Prostate gland (tissue), 2 donors: Measurements from ENCODE around the gene FMN1. TPM values are rescaled to one million over a fixed set of nuclear protein-coding genes. Genes with fewer than 3 reads are reported as not detected.

ENCODE experiments used
- DNase-seq: peaks from one replicate; pipeline ENCODE4 v3.0.0-alpha.2; 2019; ENCODE audit warnings: low spot score
- H3K27ac ChIP-seq, 2 donors: fragments of 200-600 bp; sonication (generic); 2 replicates each; pipeline ENCODE4 v1.5.1; 2017 to 2019
- H3K27me3 ChIP-seq: fragments of 200-600 bp; sonication (generic); replicated peaks from 2 replicates; pipeline ENCODE4 v1.5.1; 2019; ENCODE audit not compliant: insufficient read depth
- H3K36me3 ChIP-seq, 2 donors: fragments of 200-600 bp; sonication (generic); 1 replicate in 1 of 2; 2 replicates in 1 of 2; pipeline versions ENCODE4 v1.5.1 to v1.8.1; 2017 to 2019
- H3K4me1 ChIP-seq: fragments of 200-600 bp; sonication (generic); replicated peaks from 2 replicates; pipeline ENCODE4 v1.5.1; 2019
- H3K4me3 ChIP-seq, 2 donors: fragments of 200-600 bp; sonication (generic); 2 replicates each; pipeline ENCODE4 v1.5.1; 2017 to 2019
- H3K9me3 ChIP-seq: fragments of 200-600 bp; sonication (generic); 2 replicates; pipeline ENCODE4 v1.5.1; 2017
- POLR2A ChIP-seq: fragments of 450-650 bp; IDR thresholded peaks from one replicate; pipeline ENCODE4 v1.6.1; 2016; ENCODE audit warnings: antibody characterized with exemption, mild to moderate bottlenecking
- POLR2AphosphoS5 ChIP-seq: sonication (generic); formaldehyde crosslinking; IDR thresholded peaks from one replicate; pipeline ENCODE4 v1.6.1; 2017; ENCODE audit warnings: antibody characterized with exemption
- WGBS: methylation state at CpG from one replicate; pipeline ENCODE4 v1.1.5; 2018; 5-methylcytosine and 5-hydroxymethylcytosine counted together
- intact Hi-C: fragments of 100-400 bp; cut with DNase I; formaldehyde crosslinking; loops from one replicate; pipeline ENCODE4 v1.14.2; 2022
- total RNA-seq, 2 donors: library from RNA; depleted of rRNA; stranded (reverse); fragments of >200 nt; gene quantifications; one replicate each; pipeline ENCODE4 v1.1.0, GENCODE V29; 2016
- TF ChIP-seq, protein P1 (sequence below), 4 experiments: fragments of 200-600 bp in 2 of 4; fragments of 450-650 bp in 2 of 4; sonication (generic) in 2 of 4; IDR thresholded peaks; 1 replicate in 3 of 4; 2 replicates in 1 of 4; pipeline ENCODE4 v1.5.1; 2016 to 2019; ENCODE audit warnings: antibody characterized with exemption in 4 of 4, mild to moderate bottlenecking in 2 of 4, moderate library complexity in 2 of 4

FMN1 gene
- total RNA-seq, 2 donors from 2014 or later: 7.1 to 32.5 TPM

DNA sequence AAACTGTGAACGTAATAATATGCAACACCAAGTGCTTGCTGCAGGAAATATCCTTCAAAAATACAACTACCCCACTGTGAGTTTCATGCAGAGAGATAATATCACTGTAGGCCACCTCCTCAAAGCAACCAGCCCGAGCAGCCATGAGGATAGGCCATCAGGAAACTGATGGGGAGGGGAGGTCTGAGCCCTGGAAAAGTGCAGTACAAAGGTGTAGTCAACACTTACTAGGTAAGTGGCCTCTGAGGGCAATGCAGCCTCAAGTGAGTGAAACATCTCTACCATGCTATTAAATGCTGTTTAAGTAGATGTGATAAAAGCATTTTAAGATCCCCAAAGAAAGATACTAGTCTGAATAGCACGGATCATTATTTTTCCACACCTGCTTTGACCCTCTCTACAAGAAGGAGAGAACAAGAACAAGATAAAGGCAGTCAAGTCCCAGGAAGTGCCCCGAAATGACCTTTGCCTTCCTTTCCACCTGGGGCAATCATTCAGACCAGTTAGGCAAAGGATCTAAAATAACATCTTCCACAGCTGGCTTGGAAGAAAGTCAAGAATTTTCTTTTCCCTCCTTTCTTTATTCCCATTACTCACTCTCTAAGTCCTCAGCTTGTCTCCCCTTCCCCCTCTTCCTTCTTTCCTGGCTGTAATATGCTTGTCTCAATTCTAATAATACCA lies 62.8 kb downstream of the FMN1 start:
- intact Hi-C loops: loop anchor here (5.0 to 10.0 kb wide), 2 partner anchors 44 to 467 kb away; no protein-coding TSS in a partner anchor
- no peak overlapping the region for H3K27ac ChIP-seq
- no peaks in the 10 kb centered on the region for H3K4me1 ChIP-seq
- no peaks in the 10 kb centered on the region for H3K9me3 ChIP-seq
- H3K27me3 ChIP-seq: no peaks in the 10 kb centered on the region
- no peak overlapping the region for H3K4me3 ChIP-seq
- no peaks in the 10 kb centered on the region for H3K36me3 ChIP-seq
- TF ChIP-seq, protein P1, sequence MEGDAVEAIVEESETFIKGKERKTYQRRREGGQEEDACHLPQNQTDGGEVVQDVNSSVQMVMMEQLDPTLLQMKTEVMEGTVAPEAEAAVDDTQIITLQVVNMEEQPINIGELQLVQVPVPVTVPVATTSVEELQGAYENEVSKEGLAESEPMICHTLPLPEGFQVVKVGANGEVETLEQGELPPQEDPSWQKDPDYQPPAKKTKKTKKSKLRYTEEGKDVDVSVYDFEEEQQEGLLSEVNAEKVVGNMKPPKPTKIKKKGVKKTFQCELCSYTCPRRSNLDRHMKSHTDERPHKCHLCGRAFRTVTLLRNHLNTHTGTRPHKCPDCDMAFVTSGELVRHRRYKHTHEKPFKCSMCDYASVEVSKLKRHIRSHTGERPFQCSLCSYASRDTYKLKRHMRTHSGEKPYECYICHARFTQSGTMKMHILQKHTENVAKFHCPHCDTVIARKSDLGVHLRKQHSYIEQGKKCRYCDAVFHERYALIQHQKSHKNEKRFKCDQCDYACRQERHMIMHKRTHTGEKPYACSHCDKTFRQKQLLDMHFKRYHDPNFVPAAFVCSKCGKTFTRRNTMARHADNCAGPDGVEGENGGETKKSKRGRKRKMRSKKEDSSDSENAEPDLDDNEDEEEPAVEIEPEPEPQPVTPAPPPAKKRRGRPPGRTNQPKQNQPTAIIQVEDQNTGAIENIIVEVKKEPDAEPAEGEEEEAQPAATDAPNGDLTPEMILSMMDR (IDR thresholded peaks at IDR 0.05): no peak
- TF ChIP-seq POLR2AphosphoS5 (no peak), POLR2A (no peak)
- 80% methylated on average over 4 of the region's 4 CpGs for WGBS
- DNase-seq: no peak

DNA sequence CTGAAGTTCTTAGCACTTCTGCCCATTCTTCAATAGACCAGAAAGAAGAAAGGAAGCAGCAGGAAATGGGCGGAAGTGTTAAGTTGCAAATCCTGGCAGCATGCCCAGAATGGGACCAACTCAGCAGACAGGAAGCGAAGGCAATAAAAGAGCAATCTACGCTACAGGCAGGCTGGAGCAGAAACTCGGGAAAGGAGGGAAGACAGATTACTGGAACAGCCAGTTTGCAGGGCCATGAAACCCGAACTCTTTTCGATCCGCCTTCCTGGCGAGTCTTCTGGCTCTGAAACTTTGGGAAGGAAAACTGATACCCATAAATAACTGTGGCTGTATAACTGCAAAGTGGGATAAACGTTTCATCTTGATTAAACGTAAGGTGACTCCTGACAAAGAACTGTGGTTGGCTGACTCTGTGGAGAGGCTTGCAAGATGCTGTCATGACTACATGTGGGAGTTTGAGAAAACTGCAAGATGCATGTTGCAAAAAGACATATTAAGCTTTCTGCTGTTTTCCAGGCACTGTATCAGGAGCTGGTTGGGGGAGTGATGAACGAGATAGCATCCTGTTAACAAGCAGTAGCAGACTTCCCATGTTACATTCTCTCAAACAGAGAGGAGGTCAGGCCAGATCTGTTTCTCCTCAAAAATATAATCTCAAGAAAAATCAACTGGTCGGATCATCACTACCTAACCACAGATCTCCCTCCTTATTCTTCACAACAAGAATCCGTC lies 67.8 kb downstream of the FMN1 start:
- peak; percentile 49 for DNase-seq
- WGBS: 10% methylated on average over 13 of the region's 13 CpGs
- Histone ChIP-seq H3K27me3 (no peaks in the 10 kb centered on the region), H3K4me3 (no peak overlapping the region), H3K36me3 (no peaks in the 10 kb centered on the region), H3K4me1 (no peaks in the 10 kb centered on the region), H3K9me3 (no peaks in the 10 kb centered on the region), H3K27ac (no peak overlapping the region)
- peak; percentile 37 for TF ChIP-seq POLR2AphosphoS5
- TF ChIP-seq, protein P1 (IDR thresholded peaks at IDR 0.05): no peak
- intact Hi-C loops: no loop called here

DNA sequence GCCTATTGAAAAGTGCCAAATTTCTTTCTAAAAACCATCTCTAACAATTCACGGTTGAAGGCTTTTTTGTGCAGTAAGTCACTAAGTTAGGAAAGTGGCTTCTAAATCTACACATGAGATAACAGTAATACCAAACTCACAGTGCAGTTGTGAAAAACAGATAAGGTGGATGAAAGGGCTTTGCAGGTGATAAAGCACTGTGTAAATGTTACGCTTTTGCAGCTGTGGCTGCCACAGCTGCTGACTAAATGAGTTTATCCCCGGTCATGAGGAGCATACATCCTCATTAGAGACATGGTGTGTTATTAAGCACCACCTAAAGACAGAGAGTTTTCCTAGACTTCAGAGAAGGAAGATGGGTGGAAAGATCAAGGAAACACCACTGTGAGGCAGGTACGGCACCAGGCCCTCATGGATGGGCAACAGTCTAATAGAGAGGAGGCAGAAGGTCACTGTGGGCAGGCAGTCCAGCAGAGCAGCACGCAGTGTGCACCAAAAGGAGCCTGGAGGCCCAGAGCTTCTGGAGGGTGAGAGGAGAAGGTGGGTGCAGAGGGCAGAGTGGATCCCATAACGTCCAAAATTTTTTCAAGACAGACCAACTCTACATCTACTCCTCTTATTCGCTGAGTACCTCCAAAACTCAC lies 68.5 kb downstream of the FMN1 start:
- 69% methylated on average over 7 of the region's 7 CpGs for WGBS
- Histone ChIP-seq H3K4me1 (no peaks in the 10 kb centered on the region), H3K27ac (no peak overlapping the region), H3K9me3 (no peaks in the 10 kb centered on the region), H3K4me3 (no peak overlapping the region), H3K27me3 (no peaks in the 10 kb centered on the region), H3K36me3 (no peaks in the 10 kb centered on the region)
- no peak for DNase-seq
- intact Hi-C loops: no loop called here
- TF ChIP-seq, protein P1 (IDR thresholded peaks at IDR 0.05): no peak
- TF ChIP-seq POLR2AphosphoS5 (no peak), POLR2A (no peak)

DNA sequence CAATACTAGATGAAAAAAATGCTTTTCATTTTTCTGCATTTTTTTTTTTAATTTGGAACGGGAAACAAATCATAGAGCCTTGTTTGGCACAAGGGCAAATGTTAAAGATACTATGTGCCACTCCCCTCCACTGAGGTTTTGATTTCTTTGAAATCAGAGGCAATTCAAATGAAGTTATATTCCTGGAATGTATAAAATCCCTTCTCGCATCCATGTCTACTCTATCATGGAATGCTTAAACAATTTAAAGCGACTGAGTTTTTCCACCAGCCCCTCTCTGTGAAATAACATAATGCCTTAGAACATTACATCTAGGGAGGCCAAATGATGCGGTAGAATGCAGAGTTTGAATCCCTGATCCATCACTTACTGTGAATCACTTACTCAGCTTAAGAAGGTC lies 69.7 kb downstream of the FMN1 start:
- intact Hi-C loops: no loop called here

More for the DNA sequence above, 69.7 kb downstream of the FMN1 start:
- no peaks in the 10 kb centered on the region for H3K27me3 ChIP-seq
- H3K27ac ChIP-seq: no peak overlapping the region
- 65% methylated on average over 4 of the region's 4 CpGs for WGBS
- TF ChIP-seq, protein P1 (IDR thresholded peaks at IDR 0.05): no peak
- TF ChIP-seq POLR2A (no peak), POLR2AphosphoS5 (no peak)
- no peaks in the 10 kb centered on the region for H3K9me3 ChIP-seq
- no peak for DNase-seq
- no peaks in the 10 kb centered on the region for H3K4me1 ChIP-seq
- H3K36me3 ChIP-seq: no peaks in the 10 kb centered on the region
- H3K4me3 ChIP-seq: no peak overlapping the region
